ENCODE results near the gene LGR5. TPM values are rescaled to one million over a fixed set of nuclear protein-coding genes. Genes with fewer than 3 reads are reported as not detected.

The LGR5 gene
- total RNA-seq, 3 donors from 2014 or later = 1.5 to 6.7 (median 4.4) TPM

DNA sequence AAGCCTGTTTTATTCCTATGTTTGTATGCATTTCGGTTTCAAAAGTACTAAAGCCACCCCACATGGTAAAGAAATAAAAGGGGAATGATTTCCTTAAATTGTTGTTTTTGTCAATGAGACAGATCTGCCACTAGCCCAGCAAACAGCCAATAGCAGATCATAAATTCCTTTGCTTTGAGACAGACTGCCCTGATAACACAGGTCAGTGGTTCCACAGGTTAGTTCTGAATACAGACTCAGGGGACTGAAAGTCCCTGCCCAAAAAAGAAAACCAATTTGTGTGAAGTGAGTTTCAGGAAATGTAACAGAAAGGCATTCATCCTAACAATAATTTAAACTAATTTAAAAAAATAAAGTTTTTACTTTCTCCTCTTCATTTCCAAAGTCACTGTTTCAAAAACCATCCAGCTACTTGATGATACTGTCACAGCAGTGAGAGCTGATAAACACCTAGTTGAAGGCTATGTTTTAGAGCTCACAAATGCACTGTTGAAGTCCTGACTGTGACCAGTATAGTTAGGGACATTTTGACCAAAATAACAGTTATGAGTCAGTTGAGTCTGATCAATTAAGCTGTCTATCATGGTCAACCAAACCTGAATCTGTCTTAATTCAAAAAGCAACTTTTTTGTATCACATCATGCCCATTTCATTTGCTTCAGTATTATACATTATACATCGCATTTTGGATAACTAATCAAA, 77.7 kb downstream of the LGR5 start:
- no peak for TF ChIP-seq CTCF (IDR thresholded peaks at IDR 0.05)
- no peaks in the 10 kb centered on the region for H3K9me3 ChIP-seq
- no peak overlapping the region for H3K4me3 ChIP-seq
- no peak for DNase-seq
- no peaks in the 10 kb centered on the region for H3K4me1 ChIP-seq (ENCODE audit: low read depth)
- no peak for ATAC-seq
- H3K36me3 ChIP-seq (ENCODE audit: low read depth) = no peaks in the 10 kb centered on the region
- intact Hi-C loops (cut with DNase I, micrococcal nuclease) = no loop called here

- intact Hi-C loops (cut with DNase I, micrococcal nuclease) = no loop called here
- DNase-seq = no peak
Measured at GRCh38 chr12:71521125-71521524, 81.5 kb downstream of the LGR5 start.

DNA sequence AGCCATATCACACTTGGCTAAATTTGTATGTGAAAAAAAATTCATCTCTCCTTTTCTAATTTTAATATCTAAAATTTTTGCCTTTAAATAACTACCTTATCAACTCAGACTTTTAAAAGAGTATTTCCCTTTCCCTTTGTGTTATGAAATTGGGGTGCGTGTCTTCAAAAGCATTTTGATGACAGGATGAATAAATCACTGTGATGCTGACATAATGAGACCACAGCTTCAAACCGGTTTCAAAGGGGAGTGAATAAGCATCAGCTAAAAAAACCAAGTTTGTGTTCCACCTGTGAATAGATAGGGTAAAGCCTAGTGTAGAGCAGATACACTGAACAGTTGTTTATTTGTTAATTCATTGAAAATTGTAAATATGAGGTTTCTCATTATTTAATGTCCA, 85.0 kb downstream of the LGR5 start:
- H3K4me1 ChIP-seq (ENCODE audit: low read depth) = no peaks in the 10 kb centered on the region
- ATAC-seq (no peak), DNase-seq (no peak)
- H3K36me3 ChIP-seq (ENCODE audit: low read depth) = no peaks in the 10 kb centered on the region
- no peaks in the 10 kb centered on the region for H3K9me3 ChIP-seq
- intact Hi-C loops (cut with DNase I, micrococcal nuclease) = no loop called here
- TF ChIP-seq CTCF (IDR thresholded peaks at IDR 0.05) = no peak
- H3K4me3 ChIP-seq = no peak overlapping the region

More at GRCh38 chr12:71521125-71521524, 81.5 kb downstream of the LGR5 start:
- Histone ChIP-seq H3K9me3 (no peaks in the 10 kb centered on the region), H3K36me3 (ENCODE audit: low read depth) (no peaks in the 10 kb centered on the region), H3K4me1 (ENCODE audit: low read depth) (no peaks in the 10 kb centered on the region), H3K4me3 (no peak overlapping the region)
- ATAC-seq = no peak
- no peak for TF ChIP-seq CTCF (IDR thresholded peaks at IDR 0.05)

DNA sequence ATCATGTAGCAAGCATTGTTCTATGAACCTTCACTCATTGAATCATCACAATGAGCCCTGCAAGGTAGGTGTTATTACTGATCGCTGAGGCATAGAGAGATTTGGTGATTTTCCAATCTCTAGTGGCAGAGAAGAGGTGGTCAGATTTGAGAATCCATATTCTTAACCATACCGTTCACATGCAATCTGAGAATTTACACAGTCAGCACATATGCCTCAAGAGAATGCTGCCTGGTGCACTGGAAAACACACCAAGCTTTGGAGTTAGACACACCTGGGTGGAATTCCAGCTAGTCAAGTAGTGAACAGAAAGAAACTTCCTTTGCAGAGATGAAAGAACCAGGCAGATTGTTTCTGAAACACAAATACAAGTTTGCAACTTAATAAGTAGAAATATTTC, 94.1 kb downstream of the LGR5 start:
- H3K4me3 ChIP-seq = no peak overlapping the region
- intact Hi-C loops (cut with DNase I, micrococcal nuclease) = no loop called here
- H3K36me3 ChIP-seq (ENCODE audit: low read depth) = no peaks in the 10 kb centered on the region
- ATAC-seq = no peak
- DNase-seq = no peak
- H3K9me3 ChIP-seq = no peaks in the 10 kb centered on the region
- H3K4me1 ChIP-seq (ENCODE audit: low read depth) = no peaks in the 10 kb centered on the region
- no peak for TF ChIP-seq CTCF (IDR thresholded peaks at IDR 0.05)

- Histone ChIP-seq H3K4me3 (no peak overlapping the region), H3K4me1 (ENCODE audit: low read depth) (no peaks in the 10 kb centered on the region), H3K36me3 (ENCODE audit: low read depth) (no peaks in the 10 kb centered on the region), H3K9me3 (no peaks in the 10 kb centered on the region)
- no peak for ATAC-seq
- DNase-seq = no peak
- TF ChIP-seq CTCF (IDR thresholded peaks at IDR 0.05) = no peak
- intact Hi-C loops (cut with DNase I, micrococcal nuclease) = no loop called here
Measured at GRCh38 chr12:71536279-71536938, 96.8 kb downstream of the LGR5 start.
